A204.1 (cell line): ENCODE data around the gene KLHL11.
A peak's percentile ranks its signal among the peaks of the same experiment; 100 is the strongest.
"Not testable (repeated sequence)": the region's sequence is repeated elsewhere in the genome, so short reads cannot be mapped to it uniquely, and the experiment has no call there.

Experiments
- FAIRE-seq: peaks from 2 replicates; lab custom pipeline; 2012; peaks lifted over from hg19 to GRCh38; lab: Jason Lieb, UNC

Gene KLHL11

DNA sequence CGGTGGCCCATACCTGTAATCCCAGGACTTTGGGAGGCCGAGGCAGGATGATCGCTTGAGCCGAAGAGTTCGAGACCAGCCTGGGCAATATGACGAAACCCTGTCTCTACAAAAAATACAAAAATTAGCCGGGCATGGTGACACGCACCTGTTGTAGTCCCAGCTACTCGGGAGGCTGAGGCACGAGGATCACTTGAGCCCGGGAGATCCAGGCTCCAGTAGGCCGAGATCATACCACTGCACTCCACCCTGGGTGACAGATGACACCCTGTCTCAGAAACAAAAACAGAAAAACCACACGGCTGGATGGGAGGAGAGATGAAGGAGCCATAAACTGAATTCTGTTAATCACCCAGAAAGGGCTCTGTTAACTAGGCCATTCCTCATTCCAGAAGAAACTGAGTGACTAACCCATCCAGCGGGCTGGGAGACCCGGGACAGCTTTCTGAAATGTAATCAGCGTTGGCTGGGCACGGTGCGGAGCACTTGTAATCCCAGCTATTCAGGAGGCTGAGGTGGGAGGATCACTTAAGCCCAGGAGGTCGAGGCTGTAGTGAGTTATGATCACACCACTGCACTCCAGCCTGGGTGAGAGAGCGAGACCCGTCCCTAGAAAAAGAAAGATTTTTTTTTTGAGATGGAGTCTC lies 28.6 kb downstream of the KLHL11 start:
- no peak for FAIRE-seq

DNA sequence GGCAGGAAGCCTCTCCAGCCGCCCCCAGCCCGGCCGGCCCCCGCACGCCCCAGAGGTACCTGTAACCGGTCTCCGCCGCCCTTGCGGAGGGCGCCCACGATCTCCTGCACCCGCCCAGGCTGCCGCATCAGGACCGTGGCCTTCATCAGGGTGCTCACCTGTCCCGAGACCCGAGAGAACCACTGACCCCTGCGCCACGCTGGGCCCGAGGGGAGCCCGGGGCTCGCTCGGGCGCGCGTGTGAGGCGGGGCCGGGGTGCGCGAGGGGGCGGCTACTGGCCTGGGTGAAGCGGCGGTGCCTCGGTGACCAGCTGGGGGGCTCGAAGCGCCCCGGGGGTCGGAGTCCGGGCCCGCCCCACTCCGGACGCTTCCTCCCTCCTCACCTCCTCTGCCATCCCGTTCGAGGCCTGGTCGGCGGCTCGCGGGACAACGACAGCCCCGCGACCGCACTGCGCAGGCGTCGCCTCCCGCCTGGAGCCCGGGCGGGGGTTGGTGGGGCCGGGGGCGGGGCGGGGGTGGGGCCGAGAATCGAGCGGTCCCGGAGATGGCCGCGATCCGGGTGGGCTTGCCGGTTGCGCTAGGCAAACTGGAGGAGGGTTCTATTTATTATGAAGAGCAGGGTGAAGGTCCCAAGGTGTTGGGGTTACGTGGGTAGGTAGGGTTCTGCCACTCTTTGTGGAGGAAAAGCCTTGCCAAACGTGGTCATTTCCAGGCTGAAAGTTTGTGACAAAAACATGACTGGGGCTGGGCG lies 29.2 kb downstream of the KLHL11 start, which contains the start of gene NT5C3B:
TSS of gene NT5C3B (minus strand) at position 433 of the 750 bp plus-strand sequence. CDS start at position 394, 39 bp downstream.
- no peak for FAIRE-seq

- FAIRE-seq = no peak
Observed at GRCh38 chr17:41835214-41835799, 29.9 kb downstream of the KLHL11 start.

- not testable (repeated sequence) for FAIRE-seq
Observed at GRCh38 chr17:41829961-41830360, 35.3 kb downstream of the KLHL11 start.

- no peak for FAIRE-seq
Observed at GRCh38 chr17:41825175-41825845, 39.9 kb downstream of the KLHL11 start.

DNA sequence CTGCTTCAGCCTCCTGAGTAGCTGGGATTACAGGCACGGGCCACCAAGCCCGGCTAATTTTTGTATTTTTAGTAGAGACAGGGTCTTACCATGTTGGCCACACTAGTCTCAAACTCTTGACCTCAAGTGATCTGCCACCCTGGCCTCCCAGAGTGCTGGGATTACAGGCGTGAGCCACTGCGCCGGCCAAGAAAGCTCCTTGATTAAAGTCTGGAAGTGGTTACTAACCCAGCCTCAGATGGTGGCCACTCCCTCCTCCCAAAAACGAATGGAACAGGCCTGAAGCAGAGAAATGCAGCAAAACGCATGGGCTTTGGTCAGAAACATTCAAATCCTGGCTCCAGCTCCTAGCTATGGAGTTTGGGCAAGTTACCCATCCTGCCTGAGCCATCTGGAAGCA lies 41.1 kb downstream of the KLHL11 start:
- no peak for FAIRE-seq

GRCh38 chr17:41823580-41823979 lies 41.6 kb downstream of the KLHL11 start:
- FAIRE-seq = no peak

GRCh38 chr17:41823141-41823524 lies 42.1 kb downstream of the KLHL11 start:
- no peak for FAIRE-seq

GRCh38 chr17:41822216-41823140 lies 42.7 kb downstream of the KLHL11 start:
- FAIRE-seq = no peak

GRCh38 chr17:41821776-41822175 lies 43.4 kb downstream of the KLHL11 start:
- no peak for FAIRE-seq

GRCh38 chr17:41818024-41818423 lies 47.2 kb downstream of the KLHL11 start:
- FAIRE-seq = no peak

- no peak for FAIRE-seq
Observed at GRCh38 chr17:41816637-41817320, 48.4 kb downstream of the KLHL11 start.

- no peak for FAIRE-seq
Observed at GRCh38 chr17:41814195-41814594, 51.0 kb downstream of the KLHL11 start.

- FAIRE-seq = no peak
Observed at GRCh38 chr17:41813699-41814124, 51.5 kb downstream of the KLHL11 start.

GRCh38 chr17:41813152-41813680 lies 52.0 kb downstream of the KLHL11 start:
- no peak for FAIRE-seq

DNA sequence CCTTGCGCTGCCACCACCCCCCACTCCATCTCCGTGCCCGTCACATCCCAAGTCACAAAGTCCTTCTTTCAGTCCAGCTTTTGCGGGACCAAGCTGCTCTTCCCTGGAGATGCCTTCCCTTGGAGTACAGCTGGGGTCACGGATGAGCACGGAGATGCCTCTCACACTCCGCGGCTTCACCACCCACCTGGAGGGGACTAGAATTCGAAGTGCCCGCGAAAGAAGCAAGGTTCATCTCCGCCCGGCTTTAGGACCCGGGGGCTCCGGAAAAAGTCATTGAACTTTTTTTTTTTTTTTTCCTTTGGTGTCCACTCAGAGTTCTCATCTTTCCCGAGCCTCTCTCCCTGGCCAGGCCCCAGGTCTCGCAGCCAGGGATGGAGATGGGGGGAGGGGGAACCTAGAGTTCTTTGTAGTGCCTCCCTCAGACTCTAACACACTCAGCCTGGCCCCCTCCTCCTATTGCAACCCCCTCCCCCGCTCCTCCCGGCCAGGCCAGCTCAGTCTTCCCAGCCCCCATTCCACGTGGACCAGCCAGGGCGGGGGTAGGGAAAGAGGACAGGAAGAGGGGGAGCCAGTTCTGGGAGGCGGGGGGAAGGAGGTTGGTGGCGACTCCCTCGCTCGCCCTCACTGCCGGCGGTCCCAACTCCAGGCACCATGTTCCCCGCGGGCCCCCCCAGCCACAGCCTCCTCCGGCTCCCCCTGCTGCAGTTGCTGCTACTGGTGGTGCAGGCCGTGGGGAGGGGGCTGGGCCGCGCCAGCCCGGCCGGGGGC lies 52.7 kb downstream of the KLHL11 start, which contains the start of gene FKBP10:
TSS of gene FKBP10 (plus strand) at position 624 of the 771 bp plus-strand sequence. CDS start at position 655, 31 bp downstream.
- peak; percentile 92 for FAIRE-seq

GRCh38 chr17:41811549-41812380 lies 53.5 kb downstream of the KLHL11 start, which contains the start of gene P3H4:
Gene P3H4 (minus strand): TSS chr17:41811949. CDS start chr17:41811915, 34 bp downstream.
- no peak for FAIRE-seq

GRCh38 chr17:41810659-41811548 lies 54.3 kb downstream of the KLHL11 start:
- no peak for FAIRE-seq
